ENCODE data around the gene SLC5A2. TPM values are rescaled to one million over a fixed set of nuclear protein-coding genes. Genes with fewer than 3 reads are reported as not detected.
"Not testable (repeated sequence)": the region's sequence is repeated elsewhere in the genome, so short reads cannot be mapped to it uniquely, and the experiment has no call there.

Gene SLC5A2
- total RNA-seq, result not detected

- Histone ChIP-seq H3K36me3 (peaks cover 0 to 13% of the 10 kb centered on the region in 2 donors), H3K4me3 (no peak within 1 kb of the TSS), H3K27me3 (peaks cover 35% of the 10 kb centered on the region), H3K4me1 (peaks cover 0 to 32% (median 17%) of the 10 kb centered on the region in 3 donors), H3K9me3 (no peaks in the 10 kb centered on the region), H3K27ac (no peak within 1 kb of the TSS)
- TF ChIP-seq POLR2A (IDR thresholded peaks at IDR 0.05) (no peak), POLR2AphosphoS5 (IDR thresholded peaks at IDR 0.05) (no peak), CTCF (IDR thresholded peaks at IDR 0.05) (no peak), EP300 (IDR thresholded peaks at IDR 0.05) (no peak)
- WGBS, 2 donors (ENCODE audit: low coverage in 1 of 2), result 80% methylated on average over 2 of the region's 4 CpGs; no CpG with 5 or more reads in 1 of the 2 donors
- ATAC-seq, result no peak
Observed at GRCh38 chr16:31483081-31483480, at the start of gene SLC5A2. Gene SLC5A2 (plus strand): TSS chr16:31483123. CDS start chr16:31483137, 14 bp downstream.

- no peak for ATAC-seq
- Histone ChIP-seq H3K4me1 (no peaks in the 10 kb centered on the region), H3K27me3 (no peaks in the 10 kb centered on the region), H3K9me3 (no peaks in the 10 kb centered on the region), H3K36me3 (peaks cover 0 to 14% of the 10 kb centered on the region in 2 donors), H3K27ac (no peak overlapping the region), H3K4me3 (no peak overlapping the region)
- TF ChIP-seq EP300 (IDR thresholded peaks at IDR 0.05), result no peak
- TF ChIP-seq CTCF (IDR thresholded peaks at IDR 0.05), result no peak
- no peak for TF ChIP-seq POLR2AphosphoS5 (IDR thresholded peaks at IDR 0.05)
- no peak for TF ChIP-seq POLR2A (IDR thresholded peaks at IDR 0.05)
- WGBS, 2 donors (ENCODE audit: low coverage in 1 of 2), result 94 to 95% methylated on average over 6 to 13 of the region's 47 CpGs
Observed at GRCh38 chr16:31435341-31436220, 47.3 kb upstream of the SLC5A2 start.

- 20% methylated on average over 1 of the region's 44 CpGs; no CpG with 5 or more reads in 1 of the 2 donors for WGBS, 2 donors (ENCODE audit: low coverage in 1 of 2)
- no peak overlapping the region for H3K4me3 ChIP-seq
- no peak for ATAC-seq
Observed at GRCh38 chr16:31436221-31437045, 46.5 kb upstream of the SLC5A2 start.

GRCh38 chr16:31438414-31438813, 44.5 kb upstream of the SLC5A2 start:
- Histone ChIP-seq H3K36me3 (peaks cover 0 to 14% of the 10 kb centered on the region in 2 donors), H3K27ac (no peak overlapping the region), H3K4me3 (no peak overlapping the region), H3K9me3 (no peaks in the 10 kb centered on the region), H3K27me3 (no peaks in the 10 kb centered on the region), H3K4me1 (peaks cover 0 to 18% (median 0%) of the 10 kb centered on the region in 3 donors)
- no peak for ATAC-seq
- TF ChIP-seq CTCF (IDR thresholded peaks at IDR 0.05), result no peak
- TF ChIP-seq POLR2AphosphoS5 (IDR thresholded peaks at IDR 0.05), result no peak
- no peak for TF ChIP-seq EP300 (IDR thresholded peaks at IDR 0.05)
- TF ChIP-seq POLR2A (IDR thresholded peaks at IDR 0.05), result no peak
- 55% methylated on average over 2 of the region's 2 CpGs for WGBS, 2 donors (ENCODE audit: low coverage in 1 of 2)

More at GRCh38 chr16:31436221-31437045, 46.5 kb upstream of the SLC5A2 start:
- Histone ChIP-seq H3K27me3 (no peaks in the 10 kb centered on the region), H3K4me1 (peaks cover 0 to 2% (median 0%) of the 10 kb centered on the region in 3 donors), H3K27ac (no peak overlapping the region), H3K36me3 (peaks cover 0 to 14% of the 10 kb centered on the region in 2 donors), H3K9me3 (no peaks in the 10 kb centered on the region)
- TF ChIP-seq POLR2A (IDR thresholded peaks at IDR 0.05), result no peak

- not testable (repeated sequence) for H3K27me3 ChIP-seq, H3K27ac ChIP-seq, H3K4me3 ChIP-seq, ATAC-seq, H3K9me3 ChIP-seq
- H3K4me1 ChIP-seq, result peaks cover 0 to 18% (median 0%) of the 10 kb centered on the region in 3 donors
- 45 to 78% methylated on average over 2 to 4 of the region's 4 CpGs for WGBS, 2 donors (ENCODE audit: low coverage in 1 of 2)
- peaks cover 0 to 14% of the 10 kb centered on the region in 2 donors for H3K36me3 ChIP-seq
Observed at GRCh38 chr16:31439023-31439422, 43.9 kb upstream of the SLC5A2 start.

All from gastroesophageal sphincter (tissue), 4 donors.